ENCODE results near the gene ZNF611.
"Not testable (repeated sequence)": the region's sequence is repeated elsewhere in the genome, so short reads cannot be mapped to it uniquely, and the experiment has no call there.

The ZNF611 gene

DNA sequence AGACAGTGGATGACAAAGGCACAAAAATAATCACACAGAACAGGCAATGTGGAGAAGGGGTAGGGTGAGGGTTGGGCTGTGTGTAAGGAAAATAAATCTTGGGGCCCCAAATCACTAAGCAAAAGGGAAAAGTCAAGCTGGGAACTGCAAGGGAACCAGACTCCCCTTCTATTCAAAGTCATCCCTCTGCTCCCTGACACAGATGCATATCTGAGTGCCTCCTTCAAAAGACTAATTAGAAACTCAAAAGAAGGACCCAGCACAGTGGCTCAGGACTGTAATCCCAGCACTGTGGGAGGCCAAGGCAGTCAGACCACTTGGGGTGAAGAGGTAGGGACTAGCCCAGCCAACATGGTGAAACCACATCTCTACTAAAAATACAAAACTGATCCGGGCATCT is 18.3 kb downstream of the ZNF611 start:
- WGBS (ENCODE audit: insufficient coverage), result 100% methylated on average over 1 of the region's 1 CpG
- POLR2A ChIA-PET, result no interaction called here
- no peaks in the 10 kb centered on the region for H3K27me3 ChIP-seq (replicated peaks in 2 of 5; ENCODE audit: control insufficient read depth in 4 of 5, insufficient read depth in 5 of 5, low read length in 4 of 5)
- CTCF ChIA-PET, result no interaction called here
- peaks cover 0 to 28% (median 12%) of the 10 kb centered on the region in 5 experiments for H3K9me3 ChIP-seq (ENCODE audit: control extremely low read depth in 1 of 5, control insufficient read depth in 4 of 5, insufficient read depth in 2 of 5, low read depth in 1 of 5, low read length in 4 of 5)
- H3K27ac ChIP-seq (ENCODE audit: insufficient read depth in 1 of 2, low read depth in 1 of 2, low read length in 2 of 2, poor library complexity in 1 of 2, severe bottlenecking in 2 of 2), result no peak overlapping the region
- no peak for DNase-seq
- H3K4me1 ChIP-seq (ENCODE audit: control extremely low read depth in 1 of 4, control insufficient read depth in 4 of 4, insufficient read depth in 4 of 4, low read length in 3 of 4), result peaks cover 0 to 6% (median 2%) of the 10 kb centered on the region in 4 experiments
- H3K4me3 ChIP-seq (ENCODE audit: control insufficient read depth in 1 of 7, extremely low read depth in 1 of 7, insufficient read depth in 4 of 7, low read depth in 2 of 7, low read length in 6 of 7), result no peak overlapping the region
- peaks cover 6 to 31% (median 21%) of the 10 kb centered on the region in 4 experiments for H3K36me3 ChIP-seq (ENCODE audit: control insufficient read depth in 4 of 4, insufficient read depth in 4 of 4, low read length in 3 of 4)

DNA sequence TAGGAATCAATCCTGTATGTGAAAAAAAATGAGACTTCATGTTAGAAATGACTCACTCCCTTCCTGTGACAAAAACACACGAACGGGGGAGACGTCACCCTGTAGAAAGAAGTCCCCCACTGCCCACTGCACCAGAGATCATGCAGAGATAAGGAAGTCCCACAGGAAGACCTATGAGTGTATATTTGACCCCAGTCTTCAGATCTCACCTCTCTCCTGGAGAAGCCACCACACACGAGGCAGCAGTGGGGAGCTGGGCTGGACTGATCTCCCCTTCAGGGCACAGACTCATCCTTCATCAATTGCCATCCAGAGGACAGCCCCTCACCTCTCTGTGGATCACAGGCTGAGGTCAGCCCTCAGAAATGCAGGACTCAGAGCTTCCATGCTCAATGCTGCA is 18.9 kb downstream of the ZNF611 start:
- H3K4me3 ChIP-seq (ENCODE audit: control insufficient read depth in 1 of 7, extremely low read depth in 1 of 7, insufficient read depth in 4 of 7, low read depth in 2 of 7, low read length in 6 of 7); H3K4me1 ChIP-seq (ENCODE audit: control extremely low read depth in 1 of 4, control insufficient read depth in 4 of 4, insufficient read depth in 4 of 4, low read length in 3 of 4); POLR2A ChIA-PET; CTCF ChIA-PET; H3K27me3 ChIP-seq (replicated peaks in 2 of 5; ENCODE audit: control insufficient read depth in 4 of 5, insufficient read depth in 5 of 5, low read length in 4 of 5); H3K27ac ChIP-seq (ENCODE audit: insufficient read depth in 1 of 2, low read depth in 1 of 2, low read length in 2 of 2, poor library complexity in 1 of 2, severe bottlenecking in 2 of 2): not testable (repeated sequence)
- H3K36me3 ChIP-seq (ENCODE audit: control insufficient read depth in 4 of 4, insufficient read depth in 4 of 4, low read length in 3 of 4), result peaks cover 11 to 31% (median 22%) of the 10 kb centered on the region in 4 experiments
- H3K9me3 ChIP-seq (ENCODE audit: control extremely low read depth in 1 of 5, control insufficient read depth in 4 of 5, insufficient read depth in 2 of 5, low read depth in 1 of 5, low read length in 4 of 5), result peaks cover 0 to 27% (median 11%) of the 10 kb centered on the region in 5 experiments
- no CpG with 5 or more reads among the region's 4 CpGs for WGBS (ENCODE audit: insufficient coverage)
- peak in 2 of 3 donors; percentile 35 for DNase-seq

DNA sequence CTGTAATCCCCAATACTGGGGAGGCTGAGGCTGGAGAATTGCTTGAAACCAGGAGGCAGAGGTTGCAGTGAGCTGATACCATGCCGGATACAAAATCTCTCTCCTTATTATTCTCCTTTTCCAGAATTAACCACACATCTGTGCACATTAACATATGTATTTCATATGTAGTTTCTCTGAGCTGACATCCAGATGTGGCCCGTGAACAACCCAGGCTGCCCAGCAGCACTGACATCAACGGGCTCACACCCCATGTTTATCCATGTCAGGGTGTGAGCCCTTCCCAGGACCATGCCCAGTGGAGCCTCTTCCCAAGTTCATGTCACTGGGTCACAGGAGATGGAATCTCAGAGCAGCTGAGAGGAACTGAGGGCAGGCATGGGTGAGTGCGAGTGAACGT is 19.5 kb downstream of the ZNF611 start:
- Histone ChIP-seq H3K36me3 (ENCODE audit: control insufficient read depth in 4 of 4, insufficient read depth in 4 of 4, low read length in 3 of 4) (peaks cover 12 to 36% (median 23%) of the 10 kb centered on the region in 4 experiments), H3K9me3 (ENCODE audit: control extremely low read depth in 1 of 5, control insufficient read depth in 4 of 5, insufficient read depth in 2 of 5, low read depth in 1 of 5, low read length in 4 of 5) (peaks cover 0 to 22% (median 13%) of the 10 kb centered on the region in 5 experiments)
- H3K27me3 ChIP-seq (replicated peaks in 2 of 5; ENCODE audit: control insufficient read depth in 4 of 5, insufficient read depth in 5 of 5, low read length in 4 of 5); POLR2A ChIA-PET; DNase-seq; H3K4me1 ChIP-seq (ENCODE audit: control extremely low read depth in 1 of 4, control insufficient read depth in 4 of 4, insufficient read depth in 4 of 4, low read length in 3 of 4); H3K27ac ChIP-seq (ENCODE audit: insufficient read depth in 1 of 2, low read depth in 1 of 2, low read length in 2 of 2, poor library complexity in 1 of 2, severe bottlenecking in 2 of 2); H3K4me3 ChIP-seq (ENCODE audit: control insufficient read depth in 1 of 7, extremely low read depth in 1 of 7, insufficient read depth in 4 of 7, low read depth in 2 of 7, low read length in 6 of 7); CTCF ChIA-PET: not testable (repeated sequence)
- whole genome bisulfite sequencing (ENCODE audit: insufficient coverage), result 84% methylated on average over 4 of the region's 5 CpGs

DNA sequence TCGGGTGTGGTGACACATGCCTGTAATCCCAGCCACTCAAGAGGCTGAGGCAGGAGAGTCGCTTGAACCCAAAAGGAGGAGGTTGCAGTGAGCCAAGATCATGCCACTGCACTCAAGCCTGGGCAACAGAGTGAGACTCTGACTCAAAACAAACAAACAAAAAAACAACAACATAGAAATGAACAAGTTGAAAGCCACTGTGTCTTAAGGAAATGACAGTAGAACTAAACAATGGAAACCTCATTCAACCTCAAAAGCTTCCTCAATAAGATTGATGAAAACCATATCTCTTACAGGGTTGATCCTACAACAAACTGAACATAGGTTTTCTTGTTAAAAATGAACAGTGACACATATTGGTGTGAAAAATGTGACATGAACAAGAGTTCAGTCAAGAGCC is 21.8 kb downstream of the ZNF611 start:
- Histone ChIP-seq H3K9me3 (ENCODE audit: control extremely low read depth in 1 of 5, control insufficient read depth in 4 of 5, insufficient read depth in 2 of 5, low read depth in 1 of 5, low read length in 4 of 5) (peaks cover 0 to 35% (median 20%) of the 10 kb centered on the region in 5 experiments), H3K36me3 (ENCODE audit: control insufficient read depth in 4 of 4, insufficient read depth in 4 of 4, low read length in 3 of 4) (peaks cover 17 to 50% (median 30%) of the 10 kb centered on the region in 4 experiments)
- POLR2A ChIA-PET; CTCF ChIA-PET; H3K4me1 ChIP-seq (ENCODE audit: control extremely low read depth in 1 of 4, control insufficient read depth in 4 of 4, insufficient read depth in 4 of 4, low read length in 3 of 4); DNase-seq; H3K4me3 ChIP-seq (ENCODE audit: control insufficient read depth in 1 of 7, extremely low read depth in 1 of 7, insufficient read depth in 4 of 7, low read depth in 2 of 7, low read length in 6 of 7); H3K27me3 ChIP-seq (replicated peaks in 2 of 5; ENCODE audit: control insufficient read depth in 4 of 5, insufficient read depth in 5 of 5, low read length in 4 of 5); H3K27ac ChIP-seq (ENCODE audit: insufficient read depth in 1 of 2, low read depth in 1 of 2, low read length in 2 of 2, poor library complexity in 1 of 2, severe bottlenecking in 2 of 2): not testable (repeated sequence)
- 100% methylated on average over 2 of the region's 2 CpGs for WGBS (ENCODE audit: insufficient coverage)

DNA sequence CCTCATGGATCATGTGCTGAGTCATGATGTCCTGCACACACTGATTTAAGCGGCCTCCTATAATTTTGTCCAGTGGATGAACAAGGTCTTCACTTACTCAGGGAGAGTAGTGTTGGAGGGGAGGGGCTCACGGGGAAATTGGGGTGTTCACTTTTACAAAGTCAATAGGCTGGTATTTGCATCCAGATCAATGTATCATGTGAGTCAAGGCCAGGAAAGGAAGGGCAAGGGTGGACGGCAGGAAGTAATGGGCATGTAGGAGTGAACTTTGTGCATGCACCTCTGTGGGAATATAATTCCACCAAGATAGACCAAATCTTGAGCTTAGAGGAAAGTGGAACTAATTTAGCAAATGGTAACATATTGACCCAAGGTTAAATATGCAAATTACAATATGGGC is 23.2 kb downstream of the ZNF611 start:
- H3K27me3 ChIP-seq (replicated peaks in 2 of 5; ENCODE audit: control insufficient read depth in 4 of 5, insufficient read depth in 5 of 5, low read length in 4 of 5); DNase-seq; H3K4me1 ChIP-seq (ENCODE audit: control extremely low read depth in 1 of 4, control insufficient read depth in 4 of 4, insufficient read depth in 4 of 4, low read length in 3 of 4); CTCF ChIA-PET; POLR2A ChIA-PET; H3K4me3 ChIP-seq (ENCODE audit: control insufficient read depth in 1 of 7, extremely low read depth in 1 of 7, insufficient read depth in 4 of 7, low read depth in 2 of 7, low read length in 6 of 7); H3K27ac ChIP-seq (ENCODE audit: insufficient read depth in 1 of 2, low read depth in 1 of 2, low read length in 2 of 2, poor library complexity in 1 of 2, severe bottlenecking in 2 of 2): not testable (repeated sequence)
- H3K9me3 ChIP-seq (ENCODE audit: control extremely low read depth in 1 of 5, control insufficient read depth in 4 of 5, insufficient read depth in 2 of 5, low read depth in 1 of 5, low read length in 4 of 5), result peaks cover 0 to 35% (median 29%) of the 10 kb centered on the region in 5 experiments
- WGBS (ENCODE audit: insufficient coverage), result no CpG with 5 or more reads among the region's 3 CpGs
- peaks cover 21 to 64% (median 34%) of the 10 kb centered on the region in 4 experiments for H3K36me3 ChIP-seq (ENCODE audit: control insufficient read depth in 4 of 4, insufficient read depth in 4 of 4, low read length in 3 of 4)

DNA sequence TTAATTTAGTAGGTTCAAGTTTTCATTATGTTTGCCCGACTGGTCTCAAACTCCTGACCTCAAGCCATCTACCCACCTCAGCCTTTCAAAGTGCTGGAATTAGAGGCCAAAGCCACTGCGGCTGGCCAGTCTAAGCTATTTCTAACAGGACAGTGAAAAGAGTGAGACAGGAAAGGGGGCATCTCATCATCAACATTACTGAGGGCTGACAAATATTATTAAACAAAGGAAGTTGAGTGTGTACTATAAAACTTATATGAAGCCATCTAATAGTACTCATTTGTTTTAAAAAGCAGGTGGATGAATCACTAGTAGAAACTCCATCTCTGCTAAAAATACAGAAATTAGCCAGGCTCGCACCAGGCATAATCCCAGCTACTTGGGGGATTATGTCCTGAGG is 24.3 kb downstream of the ZNF611 start:
- POLR2A ChIA-PET, result no interaction called here

DNA sequence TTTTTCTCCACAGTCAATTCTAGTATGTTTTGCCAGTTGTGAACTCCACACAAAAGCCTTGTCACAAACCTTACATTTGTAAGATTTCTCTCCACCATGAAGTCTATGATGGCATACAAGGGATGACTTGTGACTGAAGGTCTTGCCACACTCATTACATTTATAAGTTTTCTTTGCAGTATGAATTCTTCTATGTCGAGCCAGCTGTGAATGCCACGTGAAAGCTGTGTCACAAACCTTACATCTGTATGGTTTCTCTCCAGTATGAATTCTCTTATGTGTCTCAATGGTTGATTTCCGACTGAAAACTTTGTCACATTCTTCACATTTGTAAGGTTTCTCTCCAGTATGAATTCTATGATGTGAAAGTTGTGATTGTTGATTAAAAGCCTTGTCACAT is 29.2 kb downstream of the ZNF611 start:
- POLR2A ChIA-PET; H3K4me3 ChIP-seq (ENCODE audit: control insufficient read depth in 1 of 7, extremely low read depth in 1 of 7, insufficient read depth in 4 of 7, low read depth in 2 of 7, low read length in 6 of 7); H3K27ac ChIP-seq (ENCODE audit: insufficient read depth in 1 of 2, low read depth in 1 of 2, low read length in 2 of 2, poor library complexity in 1 of 2, severe bottlenecking in 2 of 2); DNase-seq; H3K27me3 ChIP-seq (replicated peaks in 2 of 5; ENCODE audit: control insufficient read depth in 4 of 5, insufficient read depth in 5 of 5, low read length in 4 of 5); H3K4me1 ChIP-seq (ENCODE audit: control extremely low read depth in 1 of 4, control insufficient read depth in 4 of 4, insufficient read depth in 4 of 4, low read length in 3 of 4); CTCF ChIA-PET: not testable (repeated sequence)
- peaks cover 18 to 60% (median 28%) of the 10 kb centered on the region in 4 experiments for H3K36me3 ChIP-seq (ENCODE audit: control insufficient read depth in 4 of 4, insufficient read depth in 4 of 4, low read length in 3 of 4)
- 92% methylated on average over 2 of the region's 3 CpGs for WGBS (ENCODE audit: insufficient coverage)
- peaks cover 1 to 48% (median 33%) of the 10 kb centered on the region in 5 experiments for H3K9me3 ChIP-seq (ENCODE audit: control extremely low read depth in 1 of 5, control insufficient read depth in 4 of 5, insufficient read depth in 2 of 5, low read depth in 1 of 5, low read length in 4 of 5)

More for the DNA sequence above, 24.3 kb downstream of the ZNF611 start:
- peaks cover 0 to under 1% (median 0%) of the 10 kb centered on the region in 4 experiments for H3K4me1 ChIP-seq (ENCODE audit: control extremely low read depth in 1 of 4, control insufficient read depth in 4 of 4, insufficient read depth in 4 of 4, low read length in 3 of 4)
- DNase-seq, result no peak
- 83% methylated on average over 1 of the region's 3 CpGs for WGBS (ENCODE audit: insufficient coverage)
- no peak overlapping the region for H3K27ac ChIP-seq (ENCODE audit: insufficient read depth in 1 of 2, low read depth in 1 of 2, low read length in 2 of 2, poor library complexity in 1 of 2, severe bottlenecking in 2 of 2)
- CTCF ChIA-PET, result interaction anchor here (0.7 kb wide), 1 partner anchor 87 kb away, joined by 4 read pairs; no protein-coding TSS in a partner anchor
- H3K36me3 ChIP-seq (ENCODE audit: control insufficient read depth in 4 of 4, insufficient read depth in 4 of 4, low read length in 3 of 4), result peaks cover 28 to 75% (median 43%) of the 10 kb centered on the region in 4 experiments
- H3K9me3 ChIP-seq (ENCODE audit: control extremely low read depth in 1 of 5, control insufficient read depth in 4 of 5, insufficient read depth in 2 of 5, low read depth in 1 of 5, low read length in 4 of 5), result peaks cover 0 to 40% (median 38%) of the 10 kb centered on the region in 5 experiments
- no peaks in the 10 kb centered on the region for H3K27me3 ChIP-seq (replicated peaks in 2 of 5; ENCODE audit: control insufficient read depth in 4 of 5, insufficient read depth in 5 of 5, low read length in 4 of 5)
- H3K4me3 ChIP-seq (ENCODE audit: control insufficient read depth in 1 of 7, extremely low read depth in 1 of 7, insufficient read depth in 4 of 7, low read depth in 2 of 7, low read length in 6 of 7), result no peak overlapping the region
